Measurements from ENCODE around the gene RAD52.

Gene RAD52

DNA sequence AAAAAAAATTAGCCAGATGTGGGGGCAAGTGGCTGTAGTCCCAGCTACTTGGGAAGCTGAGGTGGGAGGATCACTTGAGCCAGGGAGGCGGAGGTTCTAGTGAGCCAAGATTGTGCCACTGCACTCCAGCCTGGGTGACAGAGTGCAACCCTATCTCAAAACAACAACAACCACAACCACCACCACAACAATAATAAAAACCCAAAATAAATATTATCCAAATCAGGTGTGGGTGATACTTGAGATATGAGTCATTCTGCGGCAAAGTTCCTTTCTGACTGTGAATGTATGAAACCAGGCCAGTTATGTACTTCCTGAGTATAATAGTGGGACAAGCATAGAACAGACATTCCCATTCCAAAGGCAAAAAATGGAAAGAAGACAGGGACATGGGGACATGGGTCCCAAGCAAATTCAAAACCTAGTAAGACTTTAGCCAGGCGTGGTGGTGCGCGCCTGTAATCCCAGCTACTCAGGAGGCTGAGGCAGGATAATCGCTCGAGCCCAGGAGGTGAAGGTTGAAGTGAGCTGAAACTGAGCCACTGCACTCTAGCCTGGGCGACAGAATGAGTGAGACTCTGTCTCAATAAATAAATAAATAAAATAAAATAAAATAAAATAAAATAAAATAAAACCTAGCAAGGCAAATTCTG is 31.8 kb upstream of the RAD52 start:
- no peaks in the 10 kb centered on the region for H3K9me3 Mint-ChIP-seq
- peaks cover 3% of the 10 kb centered on the region for H3K36me3 Mint-ChIP-seq (ENCODE audit: insufficient read depth)
- ATAC-seq (replicated peaks), result no peak
- DNase-seq, result no peak
- H3K4me1 Mint-ChIP-seq (ENCODE audit: low read depth in 2 of 2), result peaks cover 0 to 3% of the 10 kb centered on the region in 2 donors
- H3K4me3 Mint-ChIP-seq, result no peak overlapping the region
- H3K27me3 Mint-ChIP-seq, result peaks cover 0 to 5% of the 10 kb centered on the region in 2 donors
- no peak overlapping the region for H3K27ac Mint-ChIP-seq

DNA sequence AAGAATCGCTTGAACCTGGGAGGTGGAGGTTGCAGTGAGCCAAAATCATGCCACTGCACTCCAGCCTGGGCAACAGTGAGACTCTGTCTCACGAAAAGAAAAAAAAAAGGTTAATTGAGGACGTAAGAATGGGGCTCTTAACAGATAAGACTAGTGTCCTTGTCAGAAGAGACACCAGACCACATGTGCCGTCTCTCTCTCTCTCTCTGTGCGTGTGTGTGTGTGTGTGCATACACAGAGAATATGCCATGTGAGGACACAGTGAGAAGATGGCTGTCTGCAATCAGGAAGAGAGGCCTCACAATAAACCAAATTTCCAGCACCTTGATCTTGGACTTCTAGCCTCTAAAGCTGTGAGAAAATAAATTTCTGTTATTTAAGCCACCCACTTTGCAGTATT is 29.9 kb upstream of the RAD52 start:
- DNase-seq (no peak), ATAC-seq (replicated peaks) (no peak)
- no peaks in the 10 kb centered on the region for H3K9me3 Mint-ChIP-seq
- H3K36me3 Mint-ChIP-seq (ENCODE audit: insufficient read depth), result peaks cover 3% of the 10 kb centered on the region
- H3K27me3 Mint-ChIP-seq, result peaks cover 0 to 5% of the 10 kb centered on the region in 2 donors
- H3K4me3 Mint-ChIP-seq, result no peak overlapping the region
- no peak overlapping the region for H3K27ac Mint-ChIP-seq
- H3K4me1 Mint-ChIP-seq (ENCODE audit: low read depth in 2 of 2), result peaks cover 0 to 3% of the 10 kb centered on the region in 2 donors

GRCh38 chr12:977156-977555 is 27.7 kb upstream of the RAD52 start:
- DNase-seq (no peak), ATAC-seq (replicated peaks) (no peak)
- no peak overlapping the region for H3K4me3 Mint-ChIP-seq
- peaks cover 3% of the 10 kb centered on the region for H3K36me3 Mint-ChIP-seq (ENCODE audit: insufficient read depth)
- no peak overlapping the region for H3K27ac Mint-ChIP-seq
- H3K9me3 Mint-ChIP-seq, result no peaks in the 10 kb centered on the region
- peaks cover 0 to 3% of the 10 kb centered on the region in 2 donors for H3K4me1 Mint-ChIP-seq (ENCODE audit: low read depth in 2 of 2)
- H3K27me3 Mint-ChIP-seq, result peaks cover 0 to 5% of the 10 kb centered on the region in 2 donors

- peaks cover 0 to 3% of the 10 kb centered on the region in 2 donors for H3K4me1 Mint-ChIP-seq (ENCODE audit: low read depth in 2 of 2)
- no peak overlapping the region for H3K4me3 Mint-ChIP-seq
- peaks cover 3% of the 10 kb centered on the region for H3K36me3 Mint-ChIP-seq (ENCODE audit: insufficient read depth)
- DNase-seq, result no peak
- H3K27ac Mint-ChIP-seq, result no peak overlapping the region
- no peaks in the 10 kb centered on the region for H3K9me3 Mint-ChIP-seq
- H3K27me3 Mint-ChIP-seq, result peaks cover 0 to 5% of the 10 kb centered on the region in 2 donors
- no peak for ATAC-seq (replicated peaks)
Measured at GRCh38 chr12:976644-977043, 27.1 kb upstream of the RAD52 start.

DNA sequence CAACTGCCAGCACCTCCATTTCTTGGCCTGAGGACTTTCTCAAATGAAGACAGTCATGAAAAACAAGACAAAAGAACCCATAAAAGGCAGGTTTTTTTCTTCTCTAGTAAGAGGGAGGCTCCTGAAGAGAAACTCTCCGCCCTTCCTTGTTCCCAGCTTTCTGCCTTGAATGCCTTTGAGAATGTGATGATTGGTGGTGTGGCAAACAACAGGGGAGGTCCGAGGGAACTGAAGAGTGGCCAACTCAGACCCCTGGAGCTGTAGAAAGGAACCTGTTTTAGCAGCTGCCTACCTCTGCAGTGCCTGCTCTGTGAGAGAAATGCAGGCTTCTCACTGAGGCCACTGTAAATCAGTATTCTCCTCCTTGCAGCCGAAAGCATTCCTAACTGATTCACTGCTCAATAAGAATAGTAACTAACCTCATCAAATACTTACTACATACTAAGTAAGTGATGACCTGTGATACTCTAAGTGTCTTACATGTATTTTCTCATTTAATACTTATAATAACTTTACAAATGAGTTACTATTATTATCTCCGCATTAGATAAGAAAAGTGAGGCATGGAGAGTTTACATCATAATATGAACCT is 24.9 kb upstream of the RAD52 start:
- H3K27me3 Mint-ChIP-seq, result peaks cover 0 to 5% of the 10 kb centered on the region in 2 donors
- H3K9me3 Mint-ChIP-seq, result no peaks in the 10 kb centered on the region
- H3K27ac Mint-ChIP-seq, result no peak overlapping the region
- ATAC-seq (replicated peaks) (no peak), DNase-seq (no peak)
- no peaks in the 10 kb centered on the region for H3K36me3 Mint-ChIP-seq (ENCODE audit: insufficient read depth)
- no peaks in the 10 kb centered on the region for H3K4me1 Mint-ChIP-seq (ENCODE audit: low read depth in 2 of 2)
- H3K4me3 Mint-ChIP-seq, result no peak overlapping the region

GRCh38 chr12:971991-972390 is 22.5 kb upstream of the RAD52 start:
- H3K36me3 Mint-ChIP-seq (ENCODE audit: insufficient read depth), result no peaks in the 10 kb centered on the region
- no peak for DNase-seq
- H3K4me3 Mint-ChIP-seq, result no peak overlapping the region
- no peaks in the 10 kb centered on the region for H3K4me1 Mint-ChIP-seq (ENCODE audit: low read depth in 2 of 2)
- no peak overlapping the region for H3K27ac Mint-ChIP-seq
- H3K27me3 Mint-ChIP-seq, result no peaks in the 10 kb centered on the region
- H3K9me3 Mint-ChIP-seq, result no peaks in the 10 kb centered on the region
- no peak for ATAC-seq (replicated peaks)

GRCh38 chr12:969821-970220 is 20.3 kb upstream of the RAD52 start:
- ATAC-seq (replicated peaks) (no peak), DNase-seq (no peak)
- Mint-ChIP-seq H3K4me3 (no peak overlapping the region), H3K27ac (no peak overlapping the region), H3K4me1 (ENCODE audit: low read depth in 2 of 2) (no peaks in the 10 kb centered on the region), H3K9me3 (no peaks in the 10 kb centered on the region), H3K36me3 (ENCODE audit: insufficient read depth) (no peaks in the 10 kb centered on the region), H3K27me3 (no peaks in the 10 kb centered on the region)

DNA sequence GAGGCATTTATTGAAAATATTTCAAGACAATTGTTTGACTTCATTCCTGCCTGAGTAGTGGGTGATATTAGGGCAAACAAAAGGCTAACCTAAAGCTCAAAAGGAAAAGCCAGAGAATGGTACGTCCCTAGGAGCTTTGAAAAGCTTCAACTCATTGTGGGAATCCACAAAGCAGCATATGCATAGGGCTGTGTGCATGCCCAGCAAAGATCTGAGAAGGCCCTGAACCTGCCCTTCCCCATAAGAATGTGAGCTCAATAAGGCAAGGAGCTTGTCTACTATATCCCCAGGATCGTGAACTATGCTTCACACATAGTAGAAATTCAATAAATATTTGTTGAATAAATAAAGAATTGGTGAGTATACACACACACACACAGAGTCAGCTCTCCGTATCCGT is 19.1 kb upstream of the RAD52 start:
- DNase-seq, result no peak
- H3K27ac Mint-ChIP-seq, result no peak overlapping the region
- ATAC-seq (replicated peaks), result no peak
- H3K4me3 Mint-ChIP-seq, result no peak overlapping the region
- no peaks in the 10 kb centered on the region for H3K9me3 Mint-ChIP-seq
- peaks cover 3% of the 10 kb centered on the region for H3K36me3 Mint-ChIP-seq (ENCODE audit: insufficient read depth)
- H3K4me1 Mint-ChIP-seq (ENCODE audit: low read depth in 2 of 2), result no peaks in the 10 kb centered on the region
- H3K27me3 Mint-ChIP-seq, result no peaks in the 10 kb centered on the region

- no peak overlapping the region for H3K27ac Mint-ChIP-seq
- H3K4me3 Mint-ChIP-seq, result no peak overlapping the region
- no peaks in the 10 kb centered on the region for H3K27me3 Mint-ChIP-seq
- peaks cover 3% of the 10 kb centered on the region for H3K36me3 Mint-ChIP-seq (ENCODE audit: insufficient read depth)
- no peak for DNase-seq
- no peaks in the 10 kb centered on the region for H3K9me3 Mint-ChIP-seq
- H3K4me1 Mint-ChIP-seq (ENCODE audit: low read depth in 2 of 2), result no peaks in the 10 kb centered on the region
- ATAC-seq (replicated peaks), result no peak
Measured at GRCh38 chr12:967641-968040, 18.1 kb upstream of the RAD52 start.

GRCh38 chr12:966724-967123 is 17.2 kb upstream of the RAD52 start:
- Mint-ChIP-seq H3K9me3 (no peaks in the 10 kb centered on the region), H3K4me3 (no peak overlapping the region), H3K27ac (no peak overlapping the region), H3K27me3 (no peaks in the 10 kb centered on the region), H3K4me1 (ENCODE audit: low read depth in 2 of 2) (peaks cover under 1 to 4% of the 10 kb centered on the region in 2 donors), H3K36me3 (ENCODE audit: insufficient read depth) (peaks cover 3% of the 10 kb centered on the region)
- no peak for ATAC-seq (replicated peaks)
- no peak for DNase-seq

- ATAC-seq (replicated peaks) (no peak), DNase-seq (no peak)
- no peak overlapping the region for H3K4me3 Mint-ChIP-seq
- no peaks in the 10 kb centered on the region for H3K9me3 Mint-ChIP-seq
- peaks cover 3 to 7% of the 10 kb centered on the region in 2 donors for H3K4me1 Mint-ChIP-seq (ENCODE audit: low read depth in 2 of 2)
- no peak overlapping the region for H3K27ac Mint-ChIP-seq
- no peaks in the 10 kb centered on the region for H3K27me3 Mint-ChIP-seq
- peaks cover 2% of the 10 kb centered on the region for H3K36me3 Mint-ChIP-seq (ENCODE audit: insufficient read depth)
Measured at GRCh38 chr12:958588-959123, 9.2 kb upstream of the RAD52 start.

DNA sequence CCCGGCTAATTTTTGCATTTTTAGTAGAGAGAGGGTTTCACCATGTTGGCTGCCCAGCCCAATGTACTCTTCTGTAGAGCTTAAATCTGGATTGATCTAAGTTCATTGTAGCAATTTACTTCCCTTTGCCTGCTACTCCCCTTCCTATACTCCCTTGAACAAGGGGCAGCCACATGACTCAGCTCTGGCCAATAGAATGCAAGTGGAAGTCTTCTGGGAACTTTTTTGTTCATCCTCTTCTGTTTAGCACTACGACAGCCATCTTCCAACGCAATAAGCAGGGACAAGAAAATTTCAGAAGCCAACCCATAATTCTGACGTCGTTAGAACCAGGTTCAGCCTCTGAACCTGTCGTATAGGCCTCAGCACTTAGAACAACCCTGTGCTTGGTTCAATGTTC is 6.4 kb upstream of the RAD52 start:
- Mint-ChIP-seq H3K4me1 (ENCODE audit: low read depth in 2 of 2) (no peaks in the 10 kb centered on the region), H3K4me3 (no peak overlapping the region), H3K27me3 (no peaks in the 10 kb centered on the region), H3K36me3 (ENCODE audit: insufficient read depth) (peaks cover 4% of the 10 kb centered on the region), H3K9me3 (no peaks in the 10 kb centered on the region), H3K27ac (no peak overlapping the region)
- DNase-seq (no peak), ATAC-seq (replicated peaks) (no peak)

DNA sequence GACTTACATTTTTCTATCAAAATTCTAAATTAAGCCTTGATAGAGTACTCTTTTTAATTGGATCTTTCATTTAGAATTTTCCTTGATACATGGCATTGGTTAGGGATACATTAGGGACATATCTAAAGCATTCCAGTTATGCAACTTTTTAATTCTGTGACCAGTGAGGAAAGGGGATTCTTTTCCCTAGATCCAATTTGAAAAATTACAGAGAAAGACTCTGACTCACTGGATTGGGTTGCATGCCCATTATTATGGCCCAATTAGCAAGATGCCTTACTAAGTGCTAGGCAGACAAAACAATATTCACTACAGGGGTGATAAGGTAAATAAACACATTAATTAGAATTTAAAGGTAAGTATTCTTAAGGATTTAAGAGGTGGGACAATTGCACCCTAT is 5.2 kb upstream of the RAD52 start:
- no peak for DNase-seq
- peaks cover 14% of the 10 kb centered on the region for H3K36me3 Mint-ChIP-seq (ENCODE audit: insufficient read depth)
- H3K9me3 Mint-ChIP-seq, result no peaks in the 10 kb centered on the region
- ATAC-seq (replicated peaks), result no peak
- H3K27ac Mint-ChIP-seq, result no peak overlapping the region
- H3K27me3 Mint-ChIP-seq, result no peaks in the 10 kb centered on the region
- H3K4me3 Mint-ChIP-seq, result no peak overlapping the region
- peaks cover 0 to 4% of the 10 kb centered on the region in 2 donors for H3K4me1 Mint-ChIP-seq (ENCODE audit: low read depth in 2 of 2)

DNA sequence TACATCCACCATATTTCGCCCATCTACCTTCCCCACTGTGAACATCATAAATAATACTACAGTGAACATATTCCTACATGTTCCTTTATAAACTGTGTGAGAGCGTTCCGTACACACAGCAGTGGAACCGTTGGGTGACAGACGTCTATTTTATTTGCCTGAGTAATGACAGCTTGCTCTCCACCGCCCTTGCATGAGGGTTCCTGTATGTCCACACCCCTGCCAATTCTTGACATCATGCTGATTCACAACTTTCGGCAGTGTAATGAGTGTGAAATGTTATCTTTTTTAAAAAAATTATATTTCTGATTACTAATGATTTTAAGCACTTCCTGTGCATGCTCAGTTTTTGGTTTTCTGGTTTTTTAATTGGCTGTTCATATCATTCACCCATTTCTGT is 4.3 kb upstream of the RAD52 start:
- Mint-ChIP-seq H3K4me1 (ENCODE audit: low read depth in 2 of 2) (peaks cover 5 to 8% of the 10 kb centered on the region in 2 donors), H3K4me3 (no peak overlapping the region), H3K36me3 (ENCODE audit: insufficient read depth) (peaks cover 23% of the 10 kb centered on the region), H3K27me3 (no peaks in the 10 kb centered on the region), H3K9me3 (no peaks in the 10 kb centered on the region), H3K27ac (no peak overlapping the region)
- no peak for ATAC-seq (replicated peaks)
- DNase-seq, result no peak
